GM19397 (cell line): ENCODE measurements around the gene NDRG3.

Experiments used
- ATAC-seq: cut with Tn5 transposase; IDR thresholded peaks from one replicate; pipeline ENCODE4 v1.9.1; 2021; ENCODE audit warnings: mild to moderate bottlenecking, moderate library complexity; ENCODE audit not compliant: unreplicated experiment

The NDRG3 gene

DNA sequence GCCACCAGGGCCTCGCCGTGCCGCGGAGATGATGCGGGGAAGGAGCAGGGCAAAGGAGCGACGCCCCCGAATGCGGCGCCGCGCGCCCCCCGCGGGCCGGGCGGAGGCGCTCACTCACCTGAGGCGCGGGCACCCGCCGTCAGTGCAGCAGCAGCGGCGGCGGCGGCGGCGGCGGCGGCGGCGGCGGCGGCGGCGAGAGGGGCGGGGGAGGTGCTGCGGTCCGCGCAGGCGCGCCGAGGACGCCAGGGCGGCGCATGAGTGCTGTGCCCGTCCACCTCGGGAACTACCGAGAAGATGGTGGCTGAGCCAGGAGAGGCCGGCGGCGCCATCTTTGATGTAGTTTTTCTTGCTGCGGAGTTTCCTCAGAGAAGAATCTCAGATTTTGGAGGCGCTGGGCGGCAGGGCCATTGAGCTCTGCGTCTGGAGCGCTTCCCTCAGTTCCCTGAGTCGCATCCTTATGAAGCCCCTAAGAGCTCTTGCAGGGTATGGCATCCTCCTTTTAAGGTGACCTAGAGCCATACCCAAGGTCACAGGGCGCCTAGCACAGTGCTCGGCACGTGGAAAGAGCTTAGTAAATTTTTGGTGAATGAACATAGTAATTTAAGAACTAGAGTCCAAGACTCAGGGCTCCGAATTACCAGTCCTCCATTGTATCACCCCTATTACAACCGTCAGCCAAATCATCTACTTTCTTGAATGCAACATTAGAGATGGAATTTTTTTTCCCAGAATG, at the start of gene NDRG3:
Gene NDRG3, minus strand, starts transcription at position 164 of the 733 bp plus-strand sequence. CDS start 24,355 bp downstream, outside the sequence.
- peak; percentile 95 for ATAC-seq

- no peak for ATAC-seq
These were observed 48.2 kb upstream of the NDRG3 start for GRCh38 chr20:36794116-36794474.

DNA sequence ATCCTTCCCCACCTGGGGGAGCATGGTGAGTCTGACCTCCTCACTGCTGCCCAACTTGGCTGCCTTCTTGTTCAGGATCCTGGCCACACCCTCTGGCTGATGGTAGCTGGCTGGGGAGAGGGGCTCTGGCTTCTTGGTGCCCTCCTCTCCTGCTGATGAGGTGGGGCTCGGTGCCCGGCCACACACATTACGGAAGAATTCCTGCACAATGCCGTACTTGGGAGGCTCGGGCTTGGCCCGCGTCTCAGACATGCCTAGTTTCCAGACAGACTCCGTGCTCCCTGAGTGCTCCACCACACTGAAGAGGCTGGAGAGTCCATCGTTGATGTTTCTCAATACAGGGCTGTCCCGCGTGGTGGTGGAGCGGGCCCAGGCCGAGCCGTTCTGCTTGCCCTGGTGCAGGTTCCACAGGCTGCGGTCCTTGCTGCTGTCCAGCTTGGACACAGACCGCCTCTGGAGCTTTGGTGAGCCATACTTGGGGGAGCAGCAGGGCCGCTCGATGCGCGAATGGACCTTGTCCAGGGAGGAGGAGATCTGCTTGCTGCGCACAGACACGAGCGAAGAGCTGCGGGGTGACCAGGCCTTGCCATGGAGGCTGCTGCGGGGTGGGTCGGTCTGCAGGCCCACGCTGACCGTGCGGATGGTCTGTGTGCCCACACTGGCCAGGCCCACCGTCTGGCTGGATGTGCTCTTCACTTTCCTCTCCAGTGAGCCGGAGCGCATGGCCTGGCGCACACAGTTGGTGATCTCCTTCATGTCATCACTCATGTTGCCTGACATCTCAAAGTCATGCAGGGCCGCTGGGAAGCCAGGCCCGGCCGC, 47.6 kb upstream of the NDRG3 start:
- no peak for ATAC-seq

DNA sequence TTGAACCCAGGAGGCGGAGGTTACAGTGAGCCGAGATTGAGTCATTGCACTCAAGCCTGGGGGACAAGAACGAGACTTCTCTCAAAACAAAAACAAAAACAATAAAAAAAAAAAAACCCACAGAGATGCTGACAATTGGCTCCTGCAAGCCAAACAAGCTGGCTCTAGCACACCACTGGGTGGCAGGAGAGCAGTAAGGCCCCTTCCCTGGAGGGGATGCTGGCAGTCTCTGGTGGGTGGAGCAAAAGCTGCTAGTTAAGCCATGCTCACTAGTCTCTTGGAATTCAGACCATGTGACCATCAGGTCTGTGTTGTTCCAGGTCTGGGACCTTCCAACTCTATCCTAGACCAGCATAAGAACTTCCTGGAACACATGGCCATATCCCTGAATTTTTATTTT, 46.5 kb upstream of the NDRG3 start:
- no peak for ATAC-seq

DNA sequence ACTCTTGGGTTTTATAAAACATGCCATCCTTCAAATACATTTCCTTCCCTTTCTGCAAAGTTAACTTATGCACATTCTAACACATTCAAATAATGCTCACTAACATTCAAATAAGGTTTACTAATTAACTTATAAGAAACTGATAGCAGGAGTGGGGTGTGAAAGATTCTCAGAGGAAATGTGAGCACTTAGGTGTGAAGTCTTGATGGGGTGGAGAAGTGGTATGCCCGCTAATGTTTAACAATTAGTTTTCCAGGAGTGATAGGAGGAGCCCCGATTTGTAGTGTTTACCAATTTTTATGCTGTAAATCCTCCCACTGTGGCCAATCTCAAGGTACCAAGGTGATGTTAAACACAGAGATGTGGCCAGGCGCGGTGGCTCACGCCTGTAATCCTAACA, 46.0 kb upstream of the NDRG3 start:
- ATAC-seq, result no peak

DNA sequence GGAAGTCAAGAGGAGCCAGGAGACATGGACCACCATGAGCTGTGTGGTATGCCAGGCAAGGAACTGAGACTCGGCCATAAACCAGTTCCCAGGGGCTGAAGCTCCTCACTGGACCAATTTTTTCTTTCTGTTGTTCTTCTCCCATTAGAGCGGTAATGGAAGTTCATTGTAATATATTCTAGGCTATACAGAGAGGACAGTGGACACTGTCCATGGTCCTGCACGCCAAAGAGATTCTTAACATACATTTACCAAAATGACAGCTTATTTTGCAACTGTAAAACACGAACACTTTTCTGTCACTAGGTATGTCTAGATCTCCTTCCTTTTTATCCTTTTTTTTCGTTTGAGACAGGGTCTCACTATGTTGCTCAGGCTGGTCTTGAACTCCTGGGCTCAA, 40.8 kb upstream of the NDRG3 start:
- ATAC-seq, result no peak

- no peak for ATAC-seq
These were observed 40.4 kb upstream of the NDRG3 start for GRCh38 chr20:36786246-36786645.

GRCh38 chr20:36785308-36785707, 39.4 kb upstream of the NDRG3 start:
- no peak for ATAC-seq

DNA sequence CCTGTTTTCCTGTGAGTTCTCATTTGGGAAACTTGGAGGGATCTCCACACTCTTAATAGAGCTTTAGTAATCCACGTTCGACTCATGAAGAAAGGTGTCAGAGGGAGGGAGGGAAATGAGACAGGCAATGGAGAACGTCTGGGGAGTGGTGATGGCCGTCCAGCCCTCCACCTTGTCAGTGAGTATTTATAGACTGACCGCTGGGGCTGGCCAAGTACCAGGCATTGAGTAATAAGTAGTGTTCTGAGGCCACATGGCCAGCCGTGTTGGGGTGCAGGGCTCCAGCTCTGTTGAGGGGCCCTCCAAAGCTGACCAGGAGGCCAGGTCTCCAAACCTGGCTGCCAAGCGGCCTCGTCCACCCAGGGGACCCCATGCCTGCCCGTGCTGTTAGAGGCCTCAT, 39.0 kb upstream of the NDRG3 start:
- ATAC-seq, result no peak

GRCh38 chr20:36784116-36784515, 38.2 kb upstream of the NDRG3 start:
- ATAC-seq, result no peak

DNA sequence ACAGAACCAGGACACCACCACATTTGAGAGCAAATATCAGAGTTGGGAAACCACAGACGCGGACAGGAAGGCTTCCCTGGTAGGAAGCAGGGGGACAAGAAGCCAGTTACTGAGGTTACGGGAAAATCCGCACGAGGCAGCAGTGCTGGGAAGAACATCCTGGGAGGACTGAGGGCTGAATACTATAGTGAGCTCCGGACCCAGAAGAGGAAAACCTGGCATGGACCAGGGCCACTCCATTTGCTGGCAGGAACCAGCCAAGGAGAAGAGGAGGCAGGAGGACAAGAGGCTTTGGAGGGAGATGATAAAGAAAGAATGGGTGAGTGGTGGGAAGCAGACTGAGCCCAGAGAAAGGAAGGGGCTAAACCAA, 33.8 kb upstream of the NDRG3 start:
- no peak for ATAC-seq

DNA sequence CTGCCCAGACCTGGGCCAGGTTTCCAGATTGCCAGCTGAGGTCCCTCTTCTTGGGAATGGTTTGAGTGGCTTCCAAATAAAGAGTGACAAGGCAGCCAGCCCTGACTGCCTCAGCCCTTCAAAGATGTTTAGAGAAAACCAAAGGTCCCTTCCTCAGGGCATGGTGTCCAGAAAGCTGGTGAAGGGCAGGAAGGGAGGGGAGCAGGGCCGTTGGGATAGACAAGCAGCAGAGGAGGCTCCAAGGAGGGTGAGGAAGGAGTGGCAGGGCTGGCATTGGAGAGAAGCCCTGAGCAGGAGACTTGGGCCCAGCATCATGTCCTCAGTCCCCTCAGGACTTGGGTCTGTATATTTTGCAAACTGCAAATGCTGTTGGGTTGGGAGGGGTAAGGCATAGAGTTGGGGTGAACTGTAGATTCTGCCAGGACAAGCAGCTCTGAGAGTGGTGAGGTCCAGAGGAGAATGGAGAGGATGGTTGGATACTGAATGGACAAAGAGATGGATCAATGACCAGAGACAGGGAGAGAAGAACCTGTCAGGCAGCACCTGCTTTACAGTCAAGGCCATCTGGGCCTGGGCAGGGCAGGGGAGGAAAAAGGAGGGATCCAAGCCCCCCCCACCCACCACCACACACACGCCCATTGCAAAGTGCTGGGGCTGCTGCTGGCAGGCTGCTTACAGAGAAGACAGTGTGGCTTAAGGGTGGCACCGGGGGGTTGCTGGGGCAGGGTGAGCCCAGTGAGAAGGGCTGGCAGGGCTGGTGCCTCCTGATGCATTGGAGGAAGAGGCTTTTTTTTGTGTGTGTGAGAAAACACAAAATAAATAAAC, 33.2 kb upstream of the NDRG3 start:
- no peak for ATAC-seq

DNA sequence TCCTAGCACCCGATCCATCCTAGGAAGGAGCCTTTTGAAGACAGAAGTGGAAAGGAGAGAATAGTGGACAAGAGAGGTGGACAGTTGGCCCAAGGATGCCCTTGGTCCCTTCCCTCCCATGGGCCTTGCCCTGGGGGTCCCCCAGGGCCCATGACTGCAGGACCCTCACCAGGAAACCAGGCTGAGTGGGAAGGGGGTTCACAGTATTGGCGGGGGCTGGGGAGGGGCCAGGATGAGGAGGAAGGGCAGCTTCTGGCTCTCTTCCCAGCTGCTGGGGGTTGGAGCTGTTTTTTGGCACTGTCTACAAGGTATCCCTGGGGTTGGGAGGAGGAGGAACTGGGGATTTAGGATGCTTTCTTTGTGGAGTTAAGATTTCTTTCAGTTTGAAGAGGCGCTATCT, 31.7 kb upstream of the NDRG3 start:
- ATAC-seq, result no peak

- no peak for ATAC-seq
These were observed 31.3 kb upstream of the NDRG3 start for GRCh38 chr20:36777167-36777566.

GRCh38 chr20:36775826-36776225, 29.9 kb upstream of the NDRG3 start:
- ATAC-seq, result no peak

DNA sequence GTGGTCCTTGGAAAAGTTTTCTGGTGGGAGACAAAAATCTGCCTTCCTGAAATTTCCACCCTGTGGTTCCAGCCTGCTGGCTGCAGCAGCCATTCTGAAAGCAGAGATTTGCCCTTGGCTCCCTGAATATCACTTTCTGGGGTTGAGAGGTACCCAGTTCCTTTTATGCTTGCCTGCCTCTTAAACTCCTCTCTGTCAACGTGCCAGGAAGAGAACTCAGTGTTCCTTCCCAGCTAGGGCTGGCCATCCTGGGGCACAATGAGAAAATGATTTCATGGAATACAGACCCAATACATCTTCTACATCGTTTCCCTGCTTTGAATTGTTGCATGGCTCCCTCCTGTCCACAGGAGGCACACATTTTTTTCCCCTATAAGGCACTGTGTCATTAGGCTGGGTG, 29.3 kb upstream of the NDRG3 start:
- no peak for ATAC-seq

DNA sequence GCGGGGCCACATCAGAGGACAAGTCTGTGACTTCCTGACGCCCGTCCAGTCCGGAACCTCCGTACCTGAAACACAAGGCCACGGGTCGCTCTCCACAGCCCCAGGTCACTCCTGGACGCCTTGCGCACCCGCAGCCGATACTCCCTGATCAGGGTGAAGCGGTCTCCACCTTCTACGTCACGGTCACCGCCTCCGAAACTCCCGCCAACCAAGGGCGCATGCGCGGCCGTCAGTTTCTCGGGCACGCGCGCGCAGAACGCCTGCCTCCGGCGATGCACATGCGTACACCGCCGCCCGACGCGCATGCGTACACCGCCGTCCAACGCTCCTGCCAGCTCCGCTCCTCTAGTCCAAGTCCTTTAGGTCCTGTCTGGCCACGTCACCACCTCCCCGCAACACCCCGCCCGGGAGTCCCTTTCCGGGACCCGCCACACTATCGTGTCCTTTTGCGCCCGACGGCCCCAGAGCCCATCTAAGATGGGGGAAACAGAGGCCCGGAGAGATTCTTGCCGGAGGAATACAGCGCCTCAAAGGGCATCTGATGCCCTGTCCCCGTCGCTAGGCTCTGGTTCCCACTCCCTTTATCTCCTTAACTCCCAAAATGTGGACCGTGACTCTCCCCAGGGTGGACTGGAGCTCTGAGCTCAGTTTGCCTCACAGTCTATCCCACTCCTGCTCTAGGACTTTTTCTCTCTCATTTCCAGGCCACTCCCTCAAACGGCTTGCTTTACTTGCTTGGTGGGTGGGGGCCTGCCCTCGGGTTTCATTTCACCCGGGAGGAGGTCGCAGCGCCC, 27.9 kb upstream of the NDRG3 start, which contains the start of gene DSN1:
Gene DSN1, minus strand, starts transcription at position 167 of the 794 bp plus-strand sequence. CDS start 2,305 bp downstream, outside the sequence.
- ATAC-seq, result peak; percentile 74

GRCh38 chr20:36773107-36773596, 27.3 kb upstream of the NDRG3 start:
- no peak for ATAC-seq

GRCh38 chr20:36770680-36771079, 24.8 kb upstream of the NDRG3 start:
- ATAC-seq, result no peak

DNA sequence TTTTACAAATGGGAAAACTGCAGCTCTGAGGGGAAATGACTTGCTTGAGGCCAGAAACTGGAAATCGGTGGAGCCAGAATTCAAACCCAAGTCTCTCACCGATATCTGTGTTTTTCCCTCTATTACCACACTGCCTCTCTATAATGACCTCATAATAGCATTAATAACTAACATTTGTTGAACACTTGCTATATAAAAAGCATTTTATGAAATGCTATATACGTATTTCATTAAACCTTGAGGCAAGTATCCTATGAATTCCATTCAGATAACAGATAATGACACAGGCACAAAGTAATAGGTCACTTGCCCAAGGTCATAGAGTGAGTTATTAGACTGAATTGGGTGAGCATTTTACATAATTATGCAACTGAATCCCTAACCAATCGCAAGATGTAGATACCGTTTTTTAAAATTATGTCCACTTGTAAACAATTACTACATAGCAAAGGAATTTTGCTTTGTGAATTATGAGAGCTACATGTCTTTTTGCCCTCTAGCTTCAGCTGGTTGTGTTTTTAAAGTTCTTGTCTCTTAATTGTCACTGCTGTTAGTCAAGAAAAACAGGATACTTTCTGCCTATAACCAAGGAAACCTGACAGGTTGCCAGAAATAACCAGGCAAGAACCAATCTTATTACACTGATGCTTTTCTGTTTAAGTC, 23.0 kb upstream of the NDRG3 start:
- ATAC-seq, result no peak
